ENCODE results near the gene ADD3.
"Not testable (repeated sequence)": the region's sequence is repeated elsewhere in the genome, so short reads cannot be mapped to it uniquely, and the experiment has no call there.

ADD3 gene

DNA sequence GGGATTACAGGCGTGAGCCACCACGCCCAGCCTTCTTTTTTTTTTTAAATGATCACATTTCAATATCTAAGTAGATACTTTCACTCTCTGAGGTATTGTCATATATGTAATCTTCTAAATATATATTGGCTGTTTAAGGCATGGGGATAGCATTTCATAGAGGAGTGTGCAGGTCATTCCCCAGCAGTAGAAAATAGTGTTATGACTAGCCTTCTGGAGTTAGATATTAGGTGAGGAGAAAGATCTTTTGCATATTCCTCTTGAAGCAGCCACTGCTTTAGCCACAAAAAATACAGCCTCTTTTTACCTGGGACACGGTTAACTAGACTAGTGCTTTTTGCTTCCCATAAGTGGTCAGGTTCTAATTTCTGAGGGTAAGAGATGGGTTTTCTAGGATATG, 28.9 kb downstream of the ADD3 start:
- no peak for DNase-seq

DNA sequence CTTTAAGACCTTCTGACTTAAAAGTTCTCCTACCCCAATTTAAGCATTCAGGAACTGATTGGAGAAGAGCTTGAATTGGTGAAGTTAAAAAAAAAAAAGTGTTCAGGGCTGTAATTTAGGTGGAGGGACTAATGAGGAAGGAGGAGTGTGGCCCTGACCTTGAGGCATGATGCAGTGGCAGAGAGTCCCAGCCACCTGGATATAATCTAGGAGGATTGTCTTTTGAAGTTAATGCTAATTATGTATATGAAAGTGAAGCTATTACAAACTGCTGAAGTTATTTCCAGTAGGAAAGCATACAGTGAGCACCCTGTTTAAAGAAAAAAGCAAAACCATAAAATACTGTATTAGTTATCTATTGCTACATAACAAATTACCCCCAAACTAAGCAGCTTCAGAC, 31.5 kb downstream of the ADD3 start:
- DNase-seq = no peak

- no peak for DNase-seq
These were observed 32.3 kb downstream of the ADD3 start for GRCh38 chr10:110040108-110040507.

GRCh38 chr10:110040767-110041478, 33.1 kb downstream of the ADD3 start:
- no peak for DNase-seq

GRCh38 chr10:110041479-110041829, 33.7 kb downstream of the ADD3 start:
- DNase-seq = no peak

- DNase-seq = no peak
These were observed 34.4 kb downstream of the ADD3 start for GRCh38 chr10:110042181-110042580.

DNA sequence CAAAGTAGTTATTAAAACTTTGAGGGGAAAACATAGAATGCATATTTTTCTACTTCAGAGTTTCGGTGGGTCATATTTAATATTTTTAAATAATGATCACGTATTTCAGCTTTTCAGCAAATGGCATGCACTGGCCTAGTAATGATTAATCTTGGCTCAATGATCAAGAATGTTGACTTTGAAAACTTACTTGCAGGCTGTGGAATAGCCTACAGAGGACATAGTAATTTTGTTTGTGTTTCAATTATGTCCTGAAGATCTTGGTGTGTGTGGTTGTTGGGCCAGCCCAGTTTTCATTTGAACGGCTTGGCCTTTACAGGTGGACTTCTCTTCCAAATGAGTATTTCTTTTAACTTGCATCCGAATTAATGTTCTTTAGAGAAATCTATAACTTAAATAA, 35.1 kb downstream of the ADD3 start:
- no peak for DNase-seq

GRCh38 chr10:110044681-110045080, 36.9 kb downstream of the ADD3 start:
- DNase-seq = no peak

- no peak for DNase-seq
These were observed 38.0 kb downstream of the ADD3 start for GRCh38 chr10:110045772-110046171.

DNA sequence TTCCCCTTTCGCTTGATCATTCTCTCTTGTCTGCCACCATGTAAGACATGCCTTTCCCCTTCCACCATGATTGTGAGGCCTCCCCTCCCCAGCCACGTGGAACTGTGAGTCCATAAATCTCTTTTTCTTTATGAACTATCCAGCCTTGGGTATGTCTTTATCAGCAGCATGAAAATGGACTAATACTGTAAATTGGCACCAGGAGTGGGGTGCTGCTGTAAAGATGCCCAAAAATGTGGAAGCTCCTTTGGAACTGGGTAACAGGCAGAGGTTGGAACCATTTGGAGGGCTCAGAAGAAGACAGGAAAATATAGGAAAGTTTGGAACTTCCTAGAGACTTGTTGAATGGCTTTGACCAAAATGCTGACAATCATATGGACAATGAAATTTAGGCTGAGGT, 40.4 kb downstream of the ADD3 start:
- DNase-seq = not testable (repeated sequence)

- DNase-seq = no peak
These were observed 41.0 kb downstream of the ADD3 start for GRCh38 chr10:110048781-110049180.

GRCh38 chr10:110049889-110050591, 42.3 kb downstream of the ADD3 start:
- not testable (repeated sequence) for DNase-seq

DNA sequence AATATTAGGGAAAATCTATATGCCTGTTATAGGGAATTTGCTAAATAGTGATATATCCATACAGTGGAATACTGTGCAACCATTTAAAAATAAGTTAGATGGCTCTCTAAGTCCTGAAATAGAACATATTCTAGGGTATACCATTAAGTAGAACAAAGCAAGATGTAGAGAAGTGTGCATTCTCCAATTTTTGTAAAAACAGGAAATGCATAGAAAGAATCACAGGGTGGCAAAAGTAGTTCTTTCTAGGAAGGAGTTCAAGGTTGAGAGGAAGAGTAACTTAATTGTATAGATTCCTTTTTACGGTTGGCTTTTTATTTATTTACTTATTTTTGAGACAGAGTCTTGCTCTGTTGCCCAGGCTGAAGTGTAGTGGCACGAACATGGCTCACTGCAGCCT, 43.7 kb downstream of the ADD3 start:
- no peak for DNase-seq

GRCh38 chr10:110052916-110053315, 45.1 kb downstream of the ADD3 start:
- no peak for DNase-seq

DNA sequence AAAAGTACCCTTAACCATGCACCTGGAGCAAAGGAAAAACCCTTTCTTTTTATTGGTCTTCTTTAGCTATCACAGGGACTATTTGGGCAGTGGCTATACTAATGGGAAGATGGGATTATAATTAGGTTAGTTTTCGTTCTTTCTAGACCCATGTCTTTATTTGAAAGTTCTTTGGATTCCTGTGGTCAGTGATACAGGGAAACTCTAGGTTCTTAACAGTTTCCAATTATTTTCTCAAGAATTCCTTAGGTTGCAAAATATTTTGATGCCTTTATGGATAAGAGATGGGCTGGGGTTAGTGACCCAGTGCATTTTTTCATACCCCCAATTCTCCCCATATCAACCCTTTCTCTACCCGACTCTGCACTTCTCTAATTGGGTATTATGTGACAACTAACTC, 49.0 kb downstream of the ADD3 start:
- DNase-seq = no peak

GRCh38 chr10:110057456-110057855, 49.7 kb downstream of the ADD3 start:
- DNase-seq = no peak

DNA sequence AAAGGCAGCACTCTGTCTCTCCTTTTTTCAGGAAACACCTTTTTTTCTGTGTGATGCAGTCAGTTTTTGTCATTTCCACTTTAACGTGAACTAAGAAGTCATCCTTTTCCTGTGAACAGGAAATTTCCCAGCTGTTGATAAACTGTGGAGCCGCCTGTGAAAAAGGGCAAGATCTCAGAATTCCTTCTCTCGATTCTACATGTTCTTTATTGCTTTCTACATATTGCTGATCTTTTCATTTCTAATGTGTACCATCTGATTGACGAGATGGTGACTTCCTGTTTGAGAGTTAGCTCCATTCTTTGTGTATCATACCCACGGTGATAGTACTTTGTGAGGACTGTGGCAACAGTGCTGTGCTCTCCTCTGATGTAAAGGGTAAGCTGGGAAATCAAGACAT, 50.4 kb downstream of the ADD3 start:
- DNase-seq = no peak

- no peak for DNase-seq
These were observed 52.1 kb downstream of the ADD3 start for GRCh38 chr10:110059925-110060324.

GRCh38 chr10:110061687-110062086, 53.9 kb downstream of the ADD3 start:
- DNase-seq = no peak

DNA sequence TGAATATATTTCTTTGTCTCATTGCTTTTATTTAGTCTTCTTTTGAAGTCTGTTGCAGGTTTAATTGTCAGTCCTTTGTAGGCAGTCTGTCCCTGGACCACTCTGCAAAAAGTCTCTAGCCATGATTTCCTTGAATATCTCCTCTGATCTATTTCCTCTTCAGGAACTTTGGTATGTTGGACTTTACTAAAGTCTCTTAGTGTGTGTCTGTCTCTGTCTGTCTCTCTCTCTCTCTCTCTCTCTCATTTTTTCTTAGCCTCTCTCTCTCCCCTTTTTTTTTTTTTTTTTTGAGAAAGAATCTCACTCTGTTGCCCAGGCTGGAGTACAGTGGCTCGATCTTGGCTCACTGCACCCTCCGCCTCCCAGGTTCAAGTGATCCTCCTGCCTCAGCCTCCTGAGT, 57.5 kb downstream of the ADD3 start:
- no peak for DNase-seq

DNA sequence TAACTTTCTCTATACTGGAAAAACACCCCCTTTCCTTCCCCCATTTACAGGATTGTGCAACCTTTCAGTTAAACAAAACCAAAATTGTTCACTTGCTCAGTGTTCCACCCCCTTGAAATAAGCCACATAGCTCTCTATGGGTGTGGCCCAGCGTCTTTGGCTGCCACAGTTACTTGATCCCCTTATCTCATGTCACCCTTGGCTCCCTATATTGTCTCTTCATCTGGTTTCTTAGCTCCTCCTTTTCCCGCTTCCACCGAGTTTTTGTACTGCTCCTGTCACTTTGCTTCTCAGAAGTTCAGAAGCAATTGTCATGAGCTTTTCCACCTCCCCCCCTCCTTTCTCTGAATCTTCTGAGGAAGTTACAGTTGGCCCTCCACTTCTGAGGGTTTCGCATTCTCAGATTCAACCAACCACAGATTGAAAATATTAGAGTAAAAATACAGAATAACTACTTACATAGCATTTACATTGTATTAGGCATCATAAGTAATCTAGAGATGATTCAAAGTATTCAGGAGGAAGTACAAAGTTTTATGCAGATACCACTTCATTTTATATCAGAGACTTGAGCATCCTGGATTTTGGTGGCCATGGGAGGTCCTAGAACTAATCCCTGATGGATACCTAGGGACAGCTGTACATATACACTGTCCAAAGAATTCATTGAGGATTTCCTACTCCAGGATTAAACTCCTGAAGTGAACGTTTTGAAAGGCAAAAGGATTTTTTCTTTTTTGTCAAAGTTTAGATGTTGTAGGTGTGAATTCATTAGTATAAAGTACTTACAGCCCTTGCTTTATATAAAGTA, 60.4 kb downstream of the ADD3 start:
- DNase-seq = no peak

- DNase-seq = no peak
These were observed 61.0 kb downstream of the ADD3 start for GRCh38 chr10:110068780-110069179.

- no peak for DNase-seq
These were observed 61.8 kb downstream of the ADD3 start for GRCh38 chr10:110069502-110069982.

DNA sequence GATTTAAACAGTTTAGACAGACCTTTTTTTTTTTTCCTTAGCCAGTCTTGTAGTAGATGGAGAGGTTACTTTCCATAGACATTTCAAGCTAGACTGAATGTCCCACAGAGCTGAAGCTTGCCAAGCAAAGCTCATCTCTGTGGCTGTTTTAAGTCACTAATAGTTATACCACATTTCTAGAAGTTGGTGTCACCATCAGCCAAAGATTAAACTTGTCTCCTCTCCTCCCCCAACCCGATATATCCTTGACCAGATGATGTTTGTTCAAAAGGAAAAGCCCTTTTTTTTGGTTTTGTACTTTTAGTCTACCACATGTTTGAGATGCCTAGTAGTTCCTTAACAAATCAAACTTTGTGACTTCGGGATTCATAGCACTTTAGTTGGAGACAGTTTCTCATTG, 66.1 kb downstream of the ADD3 start:
- DNase-seq = no peak

Measured in NK-92 treated with Interleukin-12 subunit alpha and Interleukin-12 subunit beta, amount 100 ng/mL, for 24 hours (cell line).